Ishikawa (cell line): Measurements from ENCODE around the gene RAPGEF5.

Source experiments
- CEBPB ChIP-seq: IDR thresholded peaks from 2 replicates; pipeline ENCODE4 v1.6.1; 2012
- EP300 ChIP-seq: IDR thresholded peaks from 2 replicates; pipeline ENCODE4 v1.6.1; 2012; ENCODE audit warnings: borderline replicate concordance
- TAF1 ChIP-seq: IDR thresholded peaks from 2 replicates; pipeline ENCODE4 v1.6.1; 2012; ENCODE audit warnings: low read depth, mild to moderate bottlenecking
- TCF12 ChIP-seq: IDR thresholded peaks from 2 replicates; pipeline ENCODE4 v1.6.1; 2012; ENCODE audit warnings: low read depth
- YY1 ChIP-seq: IDR thresholded peaks from 2 replicates; pipeline ENCODE4 v1.6.1; 2012; ENCODE audit warnings: low read depth
- TF ChIP-seq, protein P1 (sequence below): IDR thresholded peaks from 2 replicates; pipeline ENCODE4 v1.6.1; 2012
- TF ChIP-seq, protein P2 (sequence below): IDR thresholded peaks from 2 replicates; pipeline ENCODE4 v1.6.1; 2012

DNA sequence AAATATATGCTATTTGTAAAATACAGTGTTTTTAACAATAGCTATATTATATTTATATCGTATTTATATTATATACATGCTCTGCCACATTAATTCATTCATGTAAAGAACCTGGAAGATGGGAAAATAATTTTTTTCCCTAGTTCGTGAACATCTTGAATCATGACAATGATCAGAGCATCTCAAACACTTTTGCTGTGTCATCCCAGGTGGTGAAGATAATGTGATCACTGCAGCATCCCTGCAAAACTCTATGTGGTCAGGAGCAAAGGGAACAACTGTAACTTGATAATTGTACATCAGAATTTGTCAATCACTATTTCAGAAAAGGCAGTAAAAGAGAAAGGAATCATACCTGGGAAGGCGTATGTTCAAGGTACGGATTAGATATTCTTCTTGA lies 39.3 kb downstream of the RAPGEF5 start:
- no peak for TF ChIP-seq CEBPB
- TF ChIP-seq EP300 = no peak
- TF ChIP-seq, protein P1, sequence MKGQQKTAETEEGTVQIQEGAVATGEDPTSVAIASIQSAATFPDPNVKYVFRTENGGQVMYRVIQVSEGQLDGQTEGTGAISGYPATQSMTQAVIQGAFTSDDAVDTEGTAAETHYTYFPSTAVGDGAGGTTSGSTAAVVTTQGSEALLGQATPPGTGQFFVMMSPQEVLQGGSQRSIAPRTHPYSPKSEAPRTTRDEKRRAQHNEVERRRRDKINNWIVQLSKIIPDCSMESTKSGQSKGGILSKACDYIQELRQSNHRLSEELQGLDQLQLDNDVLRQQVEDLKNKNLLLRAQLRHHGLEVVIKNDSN = no peak
- TF ChIP-seq, protein P2, sequence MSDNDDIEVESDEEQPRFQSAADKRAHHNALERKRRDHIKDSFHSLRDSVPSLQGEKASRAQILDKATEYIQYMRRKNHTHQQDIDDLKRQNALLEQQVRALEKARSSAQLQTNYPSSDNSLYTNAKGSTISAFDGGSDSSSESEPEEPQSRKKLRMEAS = no peak
- TF ChIP-seq TCF12 = no peak
- no peak for TF ChIP-seq TAF1
- no peak for TF ChIP-seq YY1
